ENCODE measurements around the gene IARS1.

IARS1 gene

DNA sequence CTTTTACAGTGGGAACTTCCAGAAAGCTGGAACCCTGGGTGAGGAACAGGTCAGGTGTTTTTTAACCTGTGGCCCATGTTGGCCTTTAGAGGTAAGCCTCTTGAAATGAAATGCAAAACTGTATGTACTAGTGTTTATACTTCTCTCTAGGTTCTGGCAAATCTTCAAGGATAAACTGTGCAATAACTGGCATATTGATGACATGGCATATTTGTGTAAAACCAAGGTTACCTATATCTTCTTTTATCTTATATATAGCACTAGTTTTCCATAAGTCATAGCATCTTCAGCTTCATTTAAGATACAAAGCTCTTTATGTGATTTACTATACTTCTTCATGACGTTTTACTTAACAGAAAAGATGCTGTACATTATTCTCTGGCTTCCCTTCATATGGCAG lies 7.4 kb upstream of the IARS1 start:
- DNase-seq (ENCODE audit: low read depth, low spot score): no peak
- H3K4me3 ChIP-seq (ENCODE audit: low read depth, low read length): no peak overlapping the region
- CTCF ChIA-PET: interaction anchor here (0.8 to 2.1 kb wide), 5 partner anchors 8 to 333 kb away, joined by 4 to 9 read pairs (median 5); no protein-coding TSS in a partner anchor
- TF ChIP-seq, protein P1, sequence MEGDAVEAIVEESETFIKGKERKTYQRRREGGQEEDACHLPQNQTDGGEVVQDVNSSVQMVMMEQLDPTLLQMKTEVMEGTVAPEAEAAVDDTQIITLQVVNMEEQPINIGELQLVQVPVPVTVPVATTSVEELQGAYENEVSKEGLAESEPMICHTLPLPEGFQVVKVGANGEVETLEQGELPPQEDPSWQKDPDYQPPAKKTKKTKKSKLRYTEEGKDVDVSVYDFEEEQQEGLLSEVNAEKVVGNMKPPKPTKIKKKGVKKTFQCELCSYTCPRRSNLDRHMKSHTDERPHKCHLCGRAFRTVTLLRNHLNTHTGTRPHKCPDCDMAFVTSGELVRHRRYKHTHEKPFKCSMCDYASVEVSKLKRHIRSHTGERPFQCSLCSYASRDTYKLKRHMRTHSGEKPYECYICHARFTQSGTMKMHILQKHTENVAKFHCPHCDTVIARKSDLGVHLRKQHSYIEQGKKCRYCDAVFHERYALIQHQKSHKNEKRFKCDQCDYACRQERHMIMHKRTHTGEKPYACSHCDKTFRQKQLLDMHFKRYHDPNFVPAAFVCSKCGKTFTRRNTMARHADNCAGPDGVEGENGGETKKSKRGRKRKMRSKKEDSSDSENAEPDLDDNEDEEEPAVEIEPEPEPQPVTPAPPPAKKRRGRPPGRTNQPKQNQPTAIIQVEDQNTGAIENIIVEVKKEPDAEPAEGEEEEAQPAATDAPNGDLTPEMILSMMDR (IDR thresholded peaks at IDR 0.05; ENCODE audit: insufficient read depth, low read length, missing control alignments): no peak
- POLR2A ChIA-PET: no interaction called here

DNA sequence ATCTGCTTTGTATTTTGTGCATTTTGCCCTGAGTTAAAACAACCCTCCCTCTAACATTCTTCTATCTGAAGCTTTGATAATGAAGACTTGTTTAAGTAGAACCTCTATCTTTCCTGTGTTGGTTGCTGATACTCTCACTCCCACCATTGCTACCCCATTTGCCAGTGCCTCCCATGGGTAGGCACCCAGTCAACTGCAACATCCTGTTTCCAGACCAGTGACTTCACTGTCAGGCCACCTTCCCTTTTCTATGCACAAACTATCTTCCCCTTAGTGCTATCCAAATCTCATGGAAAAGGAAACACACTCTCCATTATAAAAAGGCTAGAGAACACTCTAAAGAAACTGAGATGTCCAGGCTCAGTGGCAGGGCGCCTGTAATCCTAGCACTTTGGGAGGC lies 5.6 kb upstream of the IARS1 start:
- H3K4me3 ChIP-seq (ENCODE audit: low read depth, low read length): no peak overlapping the region
- no peak for DNase-seq (ENCODE audit: low read depth, low spot score)
- CTCF ChIA-PET: interaction anchor here (5.3 kb wide), 1 partner anchor 160 kb away, joined by 38 read pairs; no protein-coding TSS in a partner anchor
- TF ChIP-seq, protein P1 (IDR thresholded peaks at IDR 0.05; ENCODE audit: insufficient read depth, low read length, missing control alignments): no peak
- POLR2A ChIA-PET: no interaction called here

DNA sequence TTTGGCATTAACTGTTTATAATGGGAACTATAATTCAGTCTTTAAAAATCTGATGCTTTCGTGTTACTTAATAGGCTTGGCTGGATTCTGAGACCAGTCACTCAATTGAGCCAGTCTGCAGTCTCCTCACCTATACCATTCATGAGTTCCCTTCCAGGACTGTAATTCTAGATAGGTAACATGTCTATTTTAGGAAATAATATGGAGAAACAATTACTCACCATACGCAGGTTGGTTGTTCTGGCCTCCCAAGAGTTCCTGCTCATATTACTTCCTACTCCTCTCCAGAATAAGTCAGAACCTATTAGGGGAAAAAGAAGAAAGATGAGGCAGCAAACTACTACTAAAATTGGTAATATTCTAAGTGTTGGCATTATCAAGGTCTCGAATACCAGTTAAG lies 4.5 kb upstream of the IARS1 start:
- DNase-seq (ENCODE audit: low read depth, low spot score): no peak
- no peak overlapping the region for H3K4me3 ChIP-seq (ENCODE audit: low read depth, low read length)
- CTCF ChIA-PET: interaction anchor here (1.6 to 5.3 kb wide), 2 partner anchors 158 to 336 kb away, joined by 4 to 38 read pairs; no protein-coding TSS in a partner anchor
- POLR2A ChIA-PET: no interaction called here
- TF ChIP-seq, protein P1 (IDR thresholded peaks at IDR 0.05; ENCODE audit: insufficient read depth, low read length, missing control alignments): no peak

DNA sequence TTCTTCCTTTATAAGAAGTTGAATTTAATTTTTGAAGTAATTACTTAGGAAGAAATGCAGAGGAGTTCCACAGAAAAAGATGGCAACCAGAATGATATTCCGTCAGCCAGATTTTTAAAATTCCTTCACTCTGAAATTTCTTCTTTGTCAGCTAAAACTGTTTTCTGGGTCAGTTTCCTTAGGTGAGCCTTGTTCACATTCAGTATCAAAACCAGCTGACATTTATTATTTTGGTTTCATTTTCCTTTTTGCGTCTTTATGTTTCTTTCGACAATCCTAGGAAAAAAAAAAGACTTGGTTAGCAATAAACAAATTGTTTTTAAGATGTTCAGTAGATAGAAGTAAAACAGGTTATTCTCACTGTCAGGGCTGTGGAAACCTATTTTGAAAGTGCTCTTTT lies 4.1 kb upstream of the IARS1 start:
- TF ChIP-seq, protein P1 (IDR thresholded peaks at IDR 0.05; ENCODE audit: insufficient read depth, low read length, missing control alignments): no peak
- no peak overlapping the region for H3K4me3 ChIP-seq (ENCODE audit: low read depth, low read length)
- no peak for DNase-seq (ENCODE audit: low read depth, low spot score)
- CTCF ChIA-PET: interaction anchor here (1.0 to 5.3 kb wide), 3 partner anchors 30 to 337 kb away, joined by 3 to 38 read pairs (median 4); no protein-coding TSS in a partner anchor
- POLR2A ChIA-PET: no interaction called here

DNA sequence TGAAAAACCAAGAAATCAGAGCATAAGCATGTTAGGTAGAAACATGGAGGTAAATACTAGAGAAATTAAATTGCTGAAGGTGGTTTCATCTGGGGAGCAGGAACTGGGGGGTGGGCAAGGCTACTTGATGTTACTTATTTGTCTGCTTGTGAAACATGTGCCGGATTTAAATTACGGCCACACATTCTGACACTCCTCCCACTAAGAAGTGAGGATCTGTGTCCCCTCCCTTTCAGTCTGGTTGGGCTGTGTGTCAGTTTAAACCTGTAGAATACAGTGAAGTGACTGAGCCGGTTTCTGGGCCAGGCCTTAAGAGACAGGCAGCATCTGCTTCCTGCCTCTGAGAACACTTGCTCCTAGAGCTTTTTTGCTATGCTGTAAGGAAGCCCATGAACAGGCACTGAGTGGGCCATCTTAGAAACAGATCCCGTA lies 2.3 kb upstream of the IARS1 start:
- ChIA-PET CTCF (interaction anchor here (1.1 to 5.3 kb wide), 5 partner anchors 13 to 339 kb away, joined by 3 to 38 read pairs (median 3); no protein-coding TSS in a partner anchor), POLR2A (no interaction called here)
- TF ChIP-seq, protein P1 (IDR thresholded peaks at IDR 0.05; ENCODE audit: insufficient read depth, low read length, missing control alignments): no peak
- no peak for DNase-seq (ENCODE audit: low read depth, low spot score)
- no peak overlapping the region for H3K4me3 ChIP-seq (ENCODE audit: low read depth, low read length)

DNA sequence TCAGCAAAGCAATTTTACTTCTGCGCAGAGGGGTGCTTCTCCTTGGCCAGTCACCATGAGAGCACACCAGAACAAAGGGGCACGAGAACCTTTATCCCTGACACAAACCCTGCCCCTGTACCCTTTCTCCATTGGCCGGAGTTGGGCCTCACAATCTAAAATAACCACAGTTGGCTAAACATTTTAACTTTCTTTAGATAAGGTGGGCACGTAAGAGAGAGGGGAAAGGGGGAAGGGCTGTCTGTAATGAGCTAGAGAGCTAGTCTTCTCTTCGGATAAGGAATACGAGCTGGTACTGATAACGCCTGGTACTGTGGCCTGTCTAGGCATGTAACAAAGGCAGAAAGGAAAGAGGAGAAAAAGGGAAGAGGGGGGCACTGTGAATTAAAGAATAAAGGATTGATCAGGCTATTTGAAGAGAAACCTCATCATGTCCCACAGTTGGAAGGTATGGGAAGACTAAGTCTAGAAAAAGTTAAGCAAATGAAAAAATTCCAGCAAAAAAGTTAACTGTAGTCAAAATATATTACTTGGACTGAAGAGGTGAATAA lies 1.8 kb upstream of the IARS1 start:
- TF ChIP-seq, protein P1 (IDR thresholded peaks at IDR 0.05; ENCODE audit: insufficient read depth, low read length, missing control alignments): no peak
- CTCF ChIA-PET: interaction anchor here (1.1 to 5.3 kb wide), 4 partner anchors 14 to 161 kb away, joined by 3 to 38 read pairs (median 4); no protein-coding TSS in a partner anchor
- no peak for DNase-seq (ENCODE audit: low read depth, low spot score)
- H3K4me3 ChIP-seq (ENCODE audit: low read depth, low read length): no peak overlapping the region
- POLR2A ChIA-PET: no interaction called here
